Right renal cortex interstitium (tissue), 3 donors: ENCODE results near the gene PKP4. TPM values are rescaled to one million over a fixed set of nuclear protein-coding genes. Genes with fewer than 3 reads are reported as not detected.
"Not testable (repeated sequence)": the region's sequence is repeated elsewhere in the genome, so short reads cannot be mapped to it uniquely, and the experiment has no call there.

Experiments
- DNase-seq, 3 donors: peaks; one replicate each; pipeline ENCODE4 v3.0.0-alpha.2; 2013; ENCODE audit warnings: low read depth in 3 of 3, low spot score in 2 of 3
- polyA plus RNA-seq, 3 donors: library from polyadenylated mRNA; unstranded; fragments of 120-200 nt; gene quantifications; one replicate each; pipeline ENCODE4 v1.2.1, GENCODE V29; 2013; ENCODE audit not compliant: insufficient read length in 3 of 3

The PKP4 gene, protein sequence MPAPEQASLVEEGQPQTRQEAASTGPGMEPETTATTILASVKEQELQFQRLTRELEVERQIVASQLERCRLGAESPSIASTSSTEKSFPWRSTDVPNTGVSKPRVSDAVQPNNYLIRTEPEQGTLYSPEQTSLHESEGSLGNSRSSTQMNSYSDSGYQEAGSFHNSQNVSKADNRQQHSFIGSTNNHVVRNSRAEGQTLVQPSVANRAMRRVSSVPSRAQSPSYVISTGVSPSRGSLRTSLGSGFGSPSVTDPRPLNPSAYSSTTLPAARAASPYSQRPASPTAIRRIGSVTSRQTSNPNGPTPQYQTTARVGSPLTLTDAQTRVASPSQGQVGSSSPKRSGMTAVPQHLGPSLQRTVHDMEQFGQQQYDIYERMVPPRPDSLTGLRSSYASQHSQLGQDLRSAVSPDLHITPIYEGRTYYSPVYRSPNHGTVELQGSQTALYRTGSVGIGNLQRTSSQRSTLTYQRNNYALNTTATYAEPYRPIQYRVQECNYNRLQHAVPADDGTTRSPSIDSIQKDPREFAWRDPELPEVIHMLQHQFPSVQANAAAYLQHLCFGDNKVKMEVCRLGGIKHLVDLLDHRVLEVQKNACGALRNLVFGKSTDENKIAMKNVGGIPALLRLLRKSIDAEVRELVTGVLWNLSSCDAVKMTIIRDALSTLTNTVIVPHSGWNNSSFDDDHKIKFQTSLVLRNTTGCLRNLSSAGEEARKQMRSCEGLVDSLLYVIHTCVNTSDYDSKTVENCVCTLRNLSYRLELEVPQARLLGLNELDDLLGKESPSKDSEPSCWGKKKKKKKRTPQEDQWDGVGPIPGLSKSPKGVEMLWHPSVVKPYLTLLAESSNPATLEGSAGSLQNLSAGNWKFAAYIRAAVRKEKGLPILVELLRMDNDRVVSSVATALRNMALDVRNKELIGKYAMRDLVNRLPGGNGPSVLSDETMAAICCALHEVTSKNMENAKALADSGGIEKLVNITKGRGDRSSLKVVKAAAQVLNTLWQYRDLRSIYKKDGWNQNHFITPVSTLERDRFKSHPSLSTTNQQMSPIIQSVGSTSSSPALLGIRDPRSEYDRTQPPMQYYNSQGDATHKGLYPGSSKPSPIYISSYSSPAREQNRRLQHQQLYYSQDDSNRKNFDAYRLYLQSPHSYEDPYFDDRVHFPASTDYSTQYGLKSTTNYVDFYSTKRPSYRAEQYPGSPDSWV
- 100 to 1,000 TPM; 156 to 161 (median 157) TPM for polyA plus RNA-seq

DNA sequence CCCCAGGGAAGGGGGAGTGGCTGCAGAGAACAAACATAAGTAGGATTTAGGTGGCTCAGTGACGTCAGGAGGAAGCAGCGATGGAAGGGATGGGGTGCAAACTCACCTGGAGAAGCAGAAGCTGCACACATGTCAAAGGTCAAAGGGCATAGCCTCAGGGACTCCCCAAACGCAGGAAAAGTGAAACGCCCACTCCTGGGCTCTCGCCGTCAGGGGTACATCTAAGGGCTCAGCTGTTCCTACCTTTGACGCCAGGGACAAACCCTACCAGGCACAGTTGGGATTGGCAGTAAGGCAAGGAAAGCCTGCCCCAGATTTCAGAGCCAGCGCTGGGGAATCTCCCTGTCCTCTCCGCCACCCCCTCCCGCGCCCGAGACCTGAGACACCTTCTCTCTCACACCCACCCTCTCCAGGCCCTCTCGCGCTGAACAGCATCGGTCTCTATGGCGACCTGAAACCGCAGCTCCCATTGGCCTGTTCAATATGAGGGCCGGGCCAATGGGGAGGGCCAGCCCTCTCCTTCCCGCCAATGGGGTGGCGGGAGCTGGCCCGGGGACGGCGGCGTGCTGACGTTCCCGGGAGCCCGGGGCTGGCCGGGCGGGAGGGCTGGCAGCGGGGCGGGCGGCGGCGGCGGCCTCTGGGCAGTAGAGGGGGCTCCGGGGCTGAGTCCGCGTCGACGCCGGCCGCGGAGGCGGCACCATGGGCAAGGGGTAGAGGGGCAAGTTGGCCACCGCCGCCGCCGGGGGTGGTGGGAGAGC, at the start of gene PKP4, which contains the start of gene CCDC148:
TSS of gene PKP4 (plus strand) at position 644 of the 758 bp plus-strand sequence. CDS start 76,233 bp downstream, outside the sequence.
TSS of gene CCDC148 (minus strand) at position 445 of the 758 bp plus-strand sequence. CDS start at position 131, 314 bp downstream.
- peak; percentile 80 to 90 (median 86) for DNase-seq

DNA sequence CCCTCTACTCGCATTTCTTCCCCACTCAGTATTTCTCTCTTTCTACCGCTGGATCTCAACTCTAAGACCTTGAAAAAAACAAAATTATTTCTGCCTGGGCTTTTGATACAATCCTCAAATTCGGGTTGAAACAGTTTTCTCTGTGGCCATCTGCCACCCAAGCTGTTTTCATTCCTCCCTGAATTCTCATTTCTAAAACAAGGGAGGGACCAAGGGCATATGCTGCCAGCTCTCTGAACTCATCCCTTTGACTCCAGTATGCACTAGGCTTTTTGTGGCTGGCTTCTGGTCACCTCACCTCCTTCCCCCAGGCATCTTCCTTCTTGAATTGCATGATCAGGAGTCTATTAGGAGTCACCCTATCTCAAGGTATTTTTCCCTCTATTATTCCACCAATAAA, 49.7 kb upstream of the PKP4 start:
- DNase-seq, result no peak

DNA sequence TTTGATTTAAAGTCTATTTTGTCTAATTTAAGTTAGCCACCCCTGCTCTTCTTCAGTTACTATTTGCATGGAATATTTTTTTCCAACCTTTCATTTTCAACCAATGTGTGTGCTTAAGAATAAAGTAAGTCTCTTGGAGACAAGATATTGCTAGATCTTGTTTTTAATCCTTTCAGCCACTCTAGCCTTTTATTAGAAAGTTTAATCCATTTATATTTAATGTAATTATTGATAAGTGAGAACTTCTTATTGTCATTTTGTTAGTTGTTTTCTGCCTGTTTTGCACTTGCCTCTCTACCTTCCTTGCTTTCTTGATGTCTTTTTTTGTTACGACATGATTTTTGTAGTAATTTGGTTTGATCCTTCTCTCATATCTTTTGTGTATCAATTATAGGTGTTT, 46.6 kb upstream of the PKP4 start:
- no peak for DNase-seq

DNA sequence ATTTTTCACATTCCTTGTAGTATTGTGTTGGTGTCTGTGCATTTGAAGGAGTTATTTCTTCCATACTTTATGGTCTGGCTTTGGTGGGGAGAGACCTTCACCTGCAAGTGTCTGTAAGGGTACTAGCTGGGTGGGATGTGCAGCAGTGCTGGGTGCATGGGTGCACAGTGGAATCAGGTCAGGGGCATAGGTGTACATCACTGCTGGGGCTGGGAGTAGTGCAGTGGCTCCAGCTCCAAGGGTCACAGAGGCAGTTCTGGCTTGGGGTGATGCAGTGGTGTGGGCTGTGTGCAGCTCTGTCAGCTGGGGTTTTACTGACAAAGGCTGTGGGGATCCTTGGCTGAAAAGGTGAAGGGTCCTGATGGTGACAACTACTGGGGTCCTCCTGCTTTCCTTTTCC, 45.0 kb upstream of the PKP4 start:
- DNase-seq, result no peak

DNA sequence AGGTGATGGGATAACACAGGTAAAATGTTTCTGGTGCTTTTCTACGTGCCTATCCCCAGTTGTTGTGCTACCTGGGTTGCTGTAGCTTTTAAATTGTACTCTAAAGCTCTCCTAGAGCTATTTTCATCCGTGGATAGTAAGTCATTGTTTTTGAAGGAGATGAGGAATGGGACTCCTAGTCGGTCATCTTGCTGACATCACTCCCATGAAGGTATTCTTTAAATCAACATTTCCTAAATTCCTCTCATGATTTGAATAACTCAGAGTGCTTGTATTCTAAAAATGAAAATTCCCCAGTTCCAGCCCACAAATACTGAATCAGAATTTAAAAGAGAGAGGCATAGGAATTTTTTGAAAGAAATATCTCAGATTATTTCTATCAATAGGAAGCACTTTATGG, 44.5 kb upstream of the PKP4 start:
- DNase-seq, result no peak

DNA sequence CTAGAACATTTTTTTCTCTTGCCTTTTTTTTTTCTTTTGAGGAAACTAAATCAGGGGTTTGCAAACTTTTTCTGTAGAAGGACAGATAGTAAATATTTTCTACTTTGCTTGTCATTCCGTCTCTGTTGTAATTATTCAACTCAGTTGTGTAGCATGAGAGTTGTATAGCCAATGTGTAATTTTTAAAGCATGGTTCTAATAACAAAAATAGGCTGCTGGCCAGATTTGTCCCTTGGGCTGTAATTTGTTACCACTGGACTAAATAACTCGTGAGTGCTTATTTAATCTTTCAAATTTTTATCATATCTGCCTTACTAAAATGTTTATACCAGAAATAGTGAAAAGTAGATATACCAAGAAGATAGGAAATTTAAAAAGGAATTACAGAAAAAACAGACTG, 43.2 kb upstream of the PKP4 start:
- no peak for DNase-seq

DNA sequence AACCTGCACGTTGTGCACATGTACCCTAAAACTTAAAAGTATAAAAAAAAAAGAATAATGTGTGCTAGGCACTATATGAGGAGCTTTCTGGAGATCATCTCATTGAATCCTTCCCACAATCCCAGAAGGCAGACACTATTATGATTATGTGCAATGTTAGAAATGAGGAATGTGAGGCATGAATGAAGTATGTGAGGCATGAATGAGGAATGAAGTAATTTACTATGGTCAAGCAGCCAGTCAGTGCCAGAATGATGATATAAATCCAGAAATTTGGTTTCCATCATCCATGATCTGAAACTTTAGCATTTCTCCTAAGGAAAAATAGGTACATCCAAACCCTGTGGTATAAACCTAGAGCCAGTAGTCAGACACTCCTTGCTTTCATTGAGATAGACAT, 42.2 kb upstream of the PKP4 start:
- DNase-seq, result no peak

DNA sequence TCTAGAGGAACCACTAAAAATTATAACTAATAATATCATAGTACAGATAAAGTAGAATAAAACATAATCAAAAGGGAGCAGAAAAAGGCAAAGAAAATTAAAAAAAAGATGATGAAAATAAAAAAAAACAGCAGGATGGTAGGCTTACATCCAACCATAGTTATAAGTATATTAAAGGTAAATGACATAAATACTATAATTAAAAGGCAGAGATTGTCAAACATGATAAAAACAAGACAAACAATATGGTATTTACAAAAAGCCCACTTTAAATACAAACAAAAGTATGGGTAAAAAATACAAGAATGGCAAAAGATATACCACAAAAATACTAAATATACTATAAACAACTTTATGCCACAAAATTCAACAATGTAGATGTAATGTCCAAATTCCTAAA, 24.6 kb upstream of the PKP4 start:
- DNase-seq, result no peak

DNA sequence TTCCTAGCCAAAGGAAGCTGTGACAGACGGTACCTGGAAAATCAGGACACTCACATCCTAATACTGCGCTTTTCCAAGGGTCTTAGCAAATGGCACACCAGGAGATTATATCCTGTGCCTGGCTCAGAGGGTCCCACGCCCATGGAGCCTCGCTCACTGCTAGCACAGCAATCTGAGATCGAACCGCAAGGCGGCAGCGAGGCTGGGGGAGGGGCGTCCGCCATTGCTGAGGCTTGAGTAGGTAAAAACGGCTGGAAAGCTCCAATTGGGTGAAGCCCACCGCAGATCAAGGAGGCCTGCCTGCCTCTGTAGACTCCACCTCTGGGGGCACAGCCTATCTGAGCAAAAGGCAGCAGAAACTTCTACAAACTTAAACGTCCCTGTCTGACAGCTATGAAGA, 23.0 kb upstream of the PKP4 start:
- not testable (repeated sequence) for DNase-seq

DNA sequence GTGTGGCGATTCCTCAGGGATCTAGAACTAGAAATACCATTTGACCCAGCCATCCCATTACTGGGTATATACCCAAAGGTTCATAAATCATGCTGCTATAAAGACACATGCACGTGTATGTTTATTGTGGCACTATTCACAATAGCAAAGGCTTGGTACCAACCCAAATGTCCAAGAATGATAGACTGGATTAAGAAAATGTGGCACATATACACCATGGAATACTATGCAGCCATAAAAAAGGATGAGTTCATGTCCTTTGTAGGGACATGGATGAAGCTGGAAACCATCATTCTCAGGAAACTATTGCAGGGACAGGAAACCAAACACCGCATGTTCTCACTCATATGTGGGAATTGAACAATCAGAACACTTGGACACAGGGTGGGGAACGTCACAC, 17.7 kb upstream of the PKP4 start:
- DNase-seq, result not testable (repeated sequence)

DNA sequence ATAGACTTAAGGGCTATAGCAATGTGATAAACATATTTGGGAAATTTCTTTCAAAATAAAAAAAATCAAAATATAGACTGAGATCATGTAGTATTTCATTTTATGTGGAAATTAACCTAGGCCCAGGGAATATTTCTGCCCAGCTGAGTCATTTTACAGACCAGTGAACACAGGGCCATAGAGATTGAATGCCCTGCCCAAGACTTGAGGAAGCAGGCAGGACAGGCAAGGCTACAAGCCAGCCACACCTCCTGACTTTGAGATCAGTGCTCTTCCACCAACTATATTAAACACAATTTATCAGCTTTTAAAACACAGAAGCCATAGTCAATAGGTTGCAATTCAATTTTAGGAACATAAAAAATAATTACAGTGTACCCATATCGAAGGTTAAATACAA, 13.1 kb upstream of the PKP4 start:
- no peak for DNase-seq

DNA sequence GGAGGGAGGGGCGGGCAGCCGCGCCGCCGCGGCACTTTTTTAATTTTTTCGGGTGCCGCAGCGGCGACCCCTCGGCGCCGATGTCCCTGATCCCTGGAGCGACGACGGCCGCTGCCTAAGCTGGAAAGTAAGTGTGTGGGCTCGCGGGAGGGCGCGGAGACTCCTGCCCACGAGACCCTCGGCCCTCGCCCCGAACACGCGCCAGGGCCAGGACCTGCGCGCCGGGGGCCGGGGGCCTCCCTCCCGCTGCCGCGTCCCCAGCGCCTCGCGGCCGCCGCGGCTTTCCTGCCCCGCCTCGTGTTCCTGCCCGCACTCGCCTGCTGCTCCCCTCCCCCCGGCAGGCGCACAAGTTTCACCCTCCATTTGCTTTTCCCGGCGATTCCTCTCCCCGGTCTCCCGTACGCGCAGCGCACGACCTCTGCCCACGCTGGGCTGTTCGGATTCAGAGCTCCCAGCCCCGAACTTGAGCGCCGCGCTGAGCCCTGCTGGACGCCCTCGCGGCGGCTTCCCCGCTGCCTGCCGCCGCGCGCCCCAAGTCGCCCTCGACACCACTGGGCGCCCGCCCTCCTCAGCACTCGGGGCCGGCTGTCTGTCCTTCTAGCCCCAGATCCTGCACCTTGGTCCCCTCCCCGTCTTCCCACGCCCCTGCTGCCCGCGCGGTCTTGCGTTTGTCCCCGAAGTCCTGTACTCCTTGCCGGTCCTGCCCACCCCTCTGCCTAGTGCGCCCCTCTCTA, 507 bp downstream of the PKP4 start:
- DNase-seq, result peak in 1 of 3 donors; percentile 27

DNA sequence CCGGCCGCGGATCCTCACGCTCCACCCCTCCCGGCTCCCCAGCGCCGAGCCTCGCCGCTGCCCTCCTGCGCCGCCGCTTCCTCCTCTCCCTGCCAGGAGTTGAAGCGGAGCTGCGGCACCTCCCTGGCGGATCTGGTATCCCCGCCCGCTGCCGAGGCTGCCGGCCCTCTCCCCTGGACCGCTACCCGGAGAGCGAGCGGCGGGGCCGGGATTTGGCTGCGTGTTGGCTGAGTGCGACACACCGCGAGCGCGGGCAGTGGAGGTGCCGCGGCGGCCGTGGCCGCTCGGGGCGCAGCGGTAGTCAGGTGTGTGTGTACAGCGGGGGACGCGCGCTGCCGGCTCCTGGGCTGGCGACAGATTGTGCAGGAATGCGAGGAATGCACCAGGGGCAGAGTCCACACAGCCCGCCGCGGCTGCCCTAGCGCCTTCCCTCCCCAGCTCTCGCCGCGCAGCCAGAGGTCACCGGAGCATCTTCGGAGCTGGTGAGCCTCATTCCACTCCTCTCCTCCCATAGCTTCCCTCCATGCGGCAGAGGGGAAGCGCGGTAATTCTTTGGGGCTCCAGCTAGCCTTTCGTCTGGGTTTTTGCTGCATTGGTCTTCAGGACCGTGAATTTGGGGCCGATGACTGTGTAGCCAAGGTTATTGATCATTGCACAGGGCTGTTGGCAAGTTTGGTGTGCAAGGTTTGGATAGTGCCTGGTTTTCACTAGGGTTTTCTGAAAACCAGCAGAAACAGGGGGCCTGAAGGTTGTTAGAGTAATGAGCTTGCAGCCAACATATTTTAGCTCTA, 1.3 kb downstream of the PKP4 start:
- peak; percentile 50 to 80 (median 62) for DNase-seq

DNA sequence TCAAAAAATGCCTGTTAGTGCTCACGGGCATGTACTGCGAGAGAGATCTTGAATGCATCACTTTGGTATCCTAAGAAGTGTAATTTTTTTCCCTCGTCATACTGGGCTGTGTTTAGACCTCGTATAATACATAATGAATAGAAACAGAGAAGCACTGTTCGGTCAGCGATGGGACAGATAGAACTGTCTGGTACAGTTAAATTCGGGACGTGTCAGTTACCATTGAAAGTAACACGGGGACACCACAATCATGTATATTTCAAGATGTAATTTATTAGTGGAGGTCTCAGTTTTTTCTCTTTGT, 1.8 kb downstream of the PKP4 start:
- DNase-seq, result no peak

DNA sequence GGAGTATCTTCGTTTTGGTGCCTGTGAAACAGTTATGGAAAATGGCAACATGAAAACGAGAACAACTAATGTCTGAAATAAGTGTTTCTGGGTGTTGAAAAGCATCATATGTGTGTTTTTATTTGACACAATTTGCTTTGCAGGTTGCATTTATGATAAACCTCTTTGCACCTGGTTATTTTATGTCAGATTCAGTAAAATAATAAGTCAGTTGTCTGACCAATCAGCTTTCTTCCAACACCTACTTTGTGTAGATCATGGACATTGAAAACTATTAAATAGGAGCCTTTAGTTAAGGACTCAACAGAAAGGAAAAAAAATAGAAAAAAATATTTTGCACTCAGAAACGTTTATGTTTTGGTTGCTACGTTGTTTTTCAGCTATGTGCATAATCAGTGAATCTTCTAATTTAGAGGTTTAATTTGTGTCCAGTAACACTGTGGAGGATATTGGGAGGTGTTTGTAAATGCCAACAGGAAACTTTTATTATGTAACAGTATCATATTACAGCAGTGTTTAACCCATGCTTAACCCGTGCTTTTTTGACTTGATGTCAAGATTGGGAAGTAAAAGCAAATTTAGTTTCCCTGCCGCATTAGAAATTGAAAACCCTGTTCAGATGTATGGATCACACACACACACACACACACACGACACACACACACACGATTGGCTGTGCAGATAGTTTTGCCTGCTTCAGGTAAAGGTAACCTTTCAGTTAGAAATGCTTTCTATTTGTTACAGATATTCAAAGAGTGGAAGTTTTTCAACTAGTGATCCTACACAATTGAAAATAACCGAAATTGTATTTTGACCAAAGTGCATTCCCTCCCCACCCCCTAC, 2.6 kb downstream of the PKP4 start:
- no peak for DNase-seq

DNA sequence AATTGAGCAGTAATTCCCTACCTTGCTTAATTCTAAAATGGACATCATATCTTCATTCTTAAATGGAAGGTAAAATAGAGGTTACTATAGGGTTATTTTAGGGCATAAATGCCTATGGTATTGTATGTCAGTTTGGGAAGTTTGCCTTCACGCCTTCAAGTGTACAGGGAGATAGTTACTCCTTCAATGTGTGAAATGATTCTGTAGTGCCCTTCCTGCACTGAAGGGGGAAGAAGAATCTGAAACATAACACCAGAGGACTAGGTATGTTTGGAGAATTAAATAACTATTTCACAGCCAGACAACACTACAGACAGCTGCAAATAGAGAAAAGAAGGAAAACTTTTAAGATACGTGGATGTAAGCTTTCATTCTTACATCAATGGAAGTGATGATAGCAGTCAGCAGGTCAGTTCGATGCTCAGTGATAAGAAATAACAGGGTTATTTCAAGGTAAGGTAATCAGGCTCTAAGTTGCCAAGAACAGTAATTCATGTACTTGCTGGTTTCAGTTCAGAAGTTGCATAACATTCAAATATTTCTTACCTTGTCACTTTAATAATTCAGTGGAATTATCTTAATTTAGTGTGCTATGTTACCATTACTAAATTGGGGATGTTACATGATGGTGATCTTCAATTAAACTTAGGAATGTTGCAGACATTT, 4.0 kb downstream of the PKP4 start:
- no peak for DNase-seq

DNA sequence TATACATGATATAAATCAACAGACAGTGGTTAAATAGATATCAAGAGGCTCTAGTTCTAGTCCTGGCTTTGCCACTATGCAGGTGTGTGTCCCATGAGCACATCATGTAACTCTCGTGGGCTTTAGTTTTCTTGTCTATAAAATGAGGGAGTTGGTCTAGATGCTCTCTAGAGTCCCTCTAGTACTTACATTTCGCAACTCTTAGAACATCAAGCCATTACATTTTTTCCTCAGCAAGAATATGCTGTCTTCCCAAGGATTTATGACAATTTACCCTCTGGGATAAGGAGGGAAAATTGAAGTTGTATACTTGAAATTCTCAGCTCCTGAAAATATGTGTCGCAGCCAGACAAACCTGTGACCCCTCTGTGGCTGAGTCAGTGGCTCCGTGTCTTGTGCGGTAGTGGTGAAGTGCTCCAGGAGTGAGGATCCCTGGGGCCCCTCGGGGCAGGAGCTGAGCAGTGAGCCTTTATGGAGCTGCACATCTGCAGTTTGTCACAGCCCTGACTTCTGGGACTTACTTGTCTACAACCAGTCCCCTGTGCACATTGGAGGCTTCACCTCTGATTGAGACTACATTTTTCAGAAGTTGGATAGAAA, 6.8 kb downstream of the PKP4 start:
- DNase-seq, result no peak
